AG04449 (cell line): ENCODE results near the gene DOCK1.

Experiments used
- CTCF ChIA-PET: fragments of 350-600 bp; formaldehyde crosslinking; extraction: SDS; loops from one replicate; lab custom pipeline; 2021; ENCODE audit warnings: antibody characterized with exemption; lab: Yijun Ruan, JAX
- POLR2A ChIA-PET: fragments of 400-600, 350-600 bp; formaldehyde crosslinking; extraction: SDS; loops from one replicate; lab custom pipeline; 2020; ENCODE audit warnings: antibody characterized with exemption, inconsistent platforms; lab: Yijun Ruan, JAX
- DNase-seq: peaks from one replicate; pipeline ENCODE4 v3.0.0-alpha.2; 2010; ENCODE audit warnings: low read depth, low spot score
- H3K4me3 ChIP-seq: 2 replicates; pipeline ENCODE4 v1.5.1; 2011; ENCODE audit warnings: low read depth, mild to moderate bottlenecking, control low read depth, low read length
- TF ChIP-seq, protein P1 (sequence below): IDR thresholded peaks from one replicate; pipeline ENCODE4 v1.5.1; 2011; ENCODE audit warnings: mild to moderate bottlenecking, moderate library complexity, low read length, control low read depth, inconsistent platforms; ENCODE audit not compliant: insufficient read depth; ENCODE audit errors: missing control alignments

Gene DOCK1

GRCh38 chr10:126917975-126918908, 13.0 kb downstream of the DOCK1 start:
- DNase-seq: no peak
- CTCF ChIA-PET: interaction anchor here (1.0 kb wide), 1 partner anchor 13 kb away, joined by 3 read pairs; no protein-coding TSS in a partner anchor
- H3K4me3 ChIP-seq: no peak overlapping the region
- TF ChIP-seq, protein P1, sequence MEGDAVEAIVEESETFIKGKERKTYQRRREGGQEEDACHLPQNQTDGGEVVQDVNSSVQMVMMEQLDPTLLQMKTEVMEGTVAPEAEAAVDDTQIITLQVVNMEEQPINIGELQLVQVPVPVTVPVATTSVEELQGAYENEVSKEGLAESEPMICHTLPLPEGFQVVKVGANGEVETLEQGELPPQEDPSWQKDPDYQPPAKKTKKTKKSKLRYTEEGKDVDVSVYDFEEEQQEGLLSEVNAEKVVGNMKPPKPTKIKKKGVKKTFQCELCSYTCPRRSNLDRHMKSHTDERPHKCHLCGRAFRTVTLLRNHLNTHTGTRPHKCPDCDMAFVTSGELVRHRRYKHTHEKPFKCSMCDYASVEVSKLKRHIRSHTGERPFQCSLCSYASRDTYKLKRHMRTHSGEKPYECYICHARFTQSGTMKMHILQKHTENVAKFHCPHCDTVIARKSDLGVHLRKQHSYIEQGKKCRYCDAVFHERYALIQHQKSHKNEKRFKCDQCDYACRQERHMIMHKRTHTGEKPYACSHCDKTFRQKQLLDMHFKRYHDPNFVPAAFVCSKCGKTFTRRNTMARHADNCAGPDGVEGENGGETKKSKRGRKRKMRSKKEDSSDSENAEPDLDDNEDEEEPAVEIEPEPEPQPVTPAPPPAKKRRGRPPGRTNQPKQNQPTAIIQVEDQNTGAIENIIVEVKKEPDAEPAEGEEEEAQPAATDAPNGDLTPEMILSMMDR: no peak
- POLR2A ChIA-PET: no interaction called here

DNA sequence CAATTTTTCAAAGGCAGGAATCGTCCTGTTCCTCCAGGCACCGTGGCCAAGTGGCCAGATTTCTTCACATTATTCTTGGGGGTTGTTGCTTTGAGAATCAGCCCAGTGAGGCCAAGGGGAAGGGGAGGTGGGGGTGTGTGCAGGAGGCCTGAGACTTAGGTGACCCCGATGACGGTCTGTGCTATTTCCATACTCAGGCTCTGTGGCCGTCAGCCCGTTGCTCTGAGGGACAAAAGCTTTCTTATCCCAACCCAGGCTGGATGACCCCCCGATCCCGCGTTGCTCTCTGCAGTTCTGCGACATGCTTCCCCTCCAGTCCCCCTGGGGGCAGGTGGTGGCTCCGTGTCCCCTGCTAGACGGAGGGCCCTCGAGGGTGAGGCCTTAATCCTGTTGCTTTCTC, 14.2 kb downstream of the DOCK1 start:
- ChIA-PET CTCF (interaction anchor here (2.1 kb wide), 1 partner anchor 8 kb away, joined by 6 read pairs; no protein-coding TSS in a partner anchor), POLR2A (no interaction called here)
- DNase-seq: no peak
- TF ChIP-seq, protein P1: no peak
- no peak overlapping the region for H3K4me3 ChIP-seq

- ChIA-PET POLR2A (no interaction called here), CTCF (interaction anchor here (2.1 kb wide), 1 partner anchor 10 kb away, joined by 6 read pairs; no protein-coding TSS in a partner anchor)
- DNase-seq: no peak
- H3K4me3 ChIP-seq: no peak overlapping the region
- TF ChIP-seq, protein P1: no peak
These were observed 15.9 kb downstream of the DOCK1 start for GRCh38 chr10:126921162-126921561.

DNA sequence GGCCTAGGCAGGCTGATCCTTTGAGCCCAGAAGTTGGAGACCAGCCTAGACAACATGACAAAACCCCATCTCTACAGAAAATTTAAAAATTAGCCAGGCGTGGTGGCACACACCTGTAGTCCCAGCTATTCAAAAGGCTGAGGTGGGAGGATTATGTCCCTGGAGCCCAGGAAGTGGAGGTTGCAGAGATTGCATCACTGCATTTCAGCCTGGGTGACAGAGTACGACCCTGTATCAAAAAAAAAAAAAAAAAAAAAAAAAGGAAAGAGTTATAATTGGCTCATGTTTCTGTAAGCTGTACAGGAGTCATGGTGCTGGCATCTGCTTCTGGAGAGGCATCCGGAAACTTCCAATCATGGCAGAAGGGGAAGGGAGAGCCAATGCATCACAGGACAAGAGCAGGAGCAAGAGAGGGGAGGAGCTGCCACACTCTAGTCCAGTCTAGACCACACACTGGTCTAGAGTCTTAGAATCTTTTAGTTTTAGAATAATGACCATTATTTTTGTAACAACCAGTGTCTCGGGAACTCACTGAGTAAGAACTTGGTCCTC, 16.8 kb downstream of the DOCK1 start:
- DNase-seq: peak; percentile 76
- H3K4me3 ChIP-seq: no peak overlapping the region
- POLR2A ChIA-PET: no interaction called here
- CTCF ChIA-PET: no interaction called here
- TF ChIP-seq, protein P1: no peak

DNA sequence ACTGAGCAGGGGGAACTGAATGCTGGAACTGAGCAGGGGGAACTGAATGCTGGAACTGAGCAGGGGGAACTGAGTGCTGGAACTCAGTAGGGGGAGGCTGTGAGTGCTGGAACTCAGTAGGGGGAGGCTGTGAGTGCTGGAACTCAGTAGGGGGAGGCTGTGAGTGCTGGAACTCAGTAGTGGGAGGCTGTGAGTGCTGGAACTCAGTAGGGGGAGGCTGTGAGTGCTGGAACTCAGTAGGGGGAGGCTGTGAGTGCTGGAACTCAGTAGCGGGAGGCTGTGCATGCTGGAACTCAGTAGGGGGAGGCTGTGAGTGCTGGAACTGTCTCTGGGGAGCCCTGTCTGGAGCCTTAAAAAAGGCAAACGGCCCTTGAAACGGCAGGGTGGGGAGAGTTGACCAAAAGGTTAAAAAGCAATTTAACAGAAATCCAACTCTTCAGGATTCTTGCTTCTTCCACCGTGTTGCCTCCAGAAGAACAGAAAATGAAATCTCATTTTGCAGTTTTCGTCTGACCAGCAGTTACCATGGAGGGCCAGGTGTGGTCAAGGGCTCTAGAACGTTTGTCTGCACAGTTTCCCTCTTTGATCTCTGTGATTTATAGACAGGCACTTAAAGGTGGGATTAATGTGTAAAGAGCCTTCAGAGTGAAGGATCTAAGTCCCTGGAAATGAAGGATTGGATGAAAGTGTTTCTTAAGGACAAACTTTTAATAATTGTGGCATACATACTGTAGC, 19.1 kb downstream of the DOCK1 start:
- CTCF ChIA-PET: interaction anchor here (1.0 kb wide), 1 partner anchor 11 kb away, joined by 3 read pairs; no protein-coding TSS in a partner anchor
- DNase-seq: no peak

More for the DNA sequence above, 19.1 kb downstream of the DOCK1 start:
- H3K4me3 ChIP-seq: no peak overlapping the region
- POLR2A ChIA-PET: no interaction called here
- TF ChIP-seq, protein P1: no peak
